Ascending aorta (tissue), 2 donors: Measurements from ENCODE around the gene BRD9. TPM values are rescaled to one million over a fixed set of nuclear protein-coding genes. Genes with fewer than 3 reads are reported as not detected.

Experiments
- DNase-seq, 2 donors: peaks; one replicate each; pipeline ENCODE4 v3.0.0-alpha.2; 2019; ENCODE audit warnings: low spot score in 2 of 2
- H3K27ac ChIP-seq, 2 donors: fragments of 200-600 bp; sonication (generic); one replicate each; pipeline ENCODE4 v1.5.1; 2016 to 2017; ENCODE audit warnings: mild to moderate bottlenecking in 1 of 2
- H3K27me3 ChIP-seq: fragments of 200-600 bp; sonication (generic); one replicate; pipeline ENCODE4 v1.5.1; 2017
- H3K36me3 ChIP-seq, 2 donors: fragments of 200-600 bp; sonication (generic); one replicate each; pipeline ENCODE4 v1.5.1; 2016
- H3K4me1 ChIP-seq, 2 donors: fragments of 200-600 bp; sonication (generic); one replicate each; pipeline ENCODE4 v1.5.1; 2016 to 2017; ENCODE audit warnings: mild to moderate bottlenecking in 1 of 2
- H3K4me3 ChIP-seq, 2 donors: fragments of 200-600 bp; sonication (generic); one replicate each; pipeline ENCODE4 v1.5.1; 2016 to 2017; ENCODE audit warnings: mild to moderate bottlenecking in 1 of 2
- H3K9me3 ChIP-seq, 2 donors: fragments of 200-600 bp; sonication (generic); one replicate each; pipeline ENCODE4 v1.5.1; 2016
- CTCF ChIP-seq, 3 experiments: fragments of 200-600 bp in 2 of 3; fragments of 450-650 bp in 1 of 3; sonication (generic) in 2 of 3; IDR thresholded peaks; one replicate each; pipeline ENCODE4 v1.5.1; 2016 to 2019; ENCODE audit warnings: antibody characterized with exemption in 3 of 3, mild to moderate bottlenecking in 1 of 3, moderate library complexity in 1 of 3
- intact Hi-C: fragments of 100-400 bp; cut with DNase I; formaldehyde crosslinking; loops from one replicate; pipeline ENCODE4 v1.15.1; 2023
- total RNA-seq: library from RNA; depleted of rRNA; stranded (reverse); fragments of >200 nt; gene quantifications from one replicate; pipeline ENCODE4 v1.1.0, GENCODE V29; 2016

Gene BRD9
- total RNA-seq, 1 donor from 2014 or later, result 13.6 TPM

GRCh38 chr5:852018-852417, 40.6 kb downstream of the BRD9 start:
- Histone ChIP-seq H3K36me3 (no peaks in the 10 kb centered on the region), H3K27me3 (no peaks in the 10 kb centered on the region), H3K4me1 (no peaks in the 10 kb centered on the region), H3K9me3 (no peaks in the 10 kb centered on the region), H3K27ac (no peak overlapping the region), H3K4me3 (no peak overlapping the region)
- TF ChIP-seq CTCF (IDR thresholded peaks at IDR 0.05), result no peak
- intact Hi-C loops, result no loop called here
- no peak for DNase-seq

- Histone ChIP-seq H3K27me3 (no peaks in the 10 kb centered on the region), H3K4me3 (no peak overlapping the region), H3K27ac (no peak overlapping the region), H3K9me3 (no peaks in the 10 kb centered on the region), H3K36me3 (no peaks in the 10 kb centered on the region), H3K4me1 (no peaks in the 10 kb centered on the region)
- no peak for DNase-seq
- intact Hi-C loops, result no loop called here
- no peak for TF ChIP-seq CTCF (IDR thresholded peaks at IDR 0.05)
Measured at GRCh38 chr5:851553-851952, 41.0 kb downstream of the BRD9 start.

- H3K4me3 ChIP-seq, result no peak overlapping the region
- no peaks in the 10 kb centered on the region for H3K4me1 ChIP-seq
- H3K9me3 ChIP-seq, result no peaks in the 10 kb centered on the region
- intact Hi-C loops, result no loop called here
- no peak for TF ChIP-seq CTCF (IDR thresholded peaks at IDR 0.05)
- H3K27me3 ChIP-seq, result no peaks in the 10 kb centered on the region
- H3K27ac ChIP-seq, result no peak overlapping the region
- no peak for DNase-seq
- no peaks in the 10 kb centered on the region for H3K36me3 ChIP-seq
Measured at GRCh38 chr5:851076-851475, 41.5 kb downstream of the BRD9 start.

GRCh38 chr5:850511-851006, 42.0 kb downstream of the BRD9 start, which contains the start of gene ZDHHC11:
ZDHHC11 (minus strand) TSS chr5:850986; CDS start chr5:850602, 384 bp downstream.
- intact Hi-C loops, result no loop called here
- Histone ChIP-seq H3K27ac (no peak within 1 kb of the TSS), H3K4me3 (no peak within 1 kb of the TSS), H3K9me3 (no peaks in the 10 kb centered on the region), H3K27me3 (no peaks in the 10 kb centered on the region), H3K36me3 (no peaks in the 10 kb centered on the region), H3K4me1 (no peaks in the 10 kb centered on the region)
- no peak for DNase-seq
- TF ChIP-seq CTCF (IDR thresholded peaks at IDR 0.05), result no peak

- Histone ChIP-seq H3K4me1 (no peaks in the 10 kb centered on the region), H3K9me3 (no peaks in the 10 kb centered on the region), H3K27me3 (no peaks in the 10 kb centered on the region), H3K27ac (no peak overlapping the region), H3K4me3 (no peak overlapping the region), H3K36me3 (no peaks in the 10 kb centered on the region)
- DNase-seq, result no peak
- intact Hi-C loops, result no loop called here
- no peak for TF ChIP-seq CTCF (IDR thresholded peaks at IDR 0.05)
Measured at GRCh38 chr5:849651-850301, 42.8 kb downstream of the BRD9 start.
